Ecto neural progenitor cell (in vitro differentiated cells): ENCODE results near the gene KMT2B.

Experiments
- DNase-seq: peaks from one replicate; pipeline ENCODE4 v3.0.0-alpha.2; 2018; ENCODE audit warnings: low spot score

KMT2B gene

DNA sequence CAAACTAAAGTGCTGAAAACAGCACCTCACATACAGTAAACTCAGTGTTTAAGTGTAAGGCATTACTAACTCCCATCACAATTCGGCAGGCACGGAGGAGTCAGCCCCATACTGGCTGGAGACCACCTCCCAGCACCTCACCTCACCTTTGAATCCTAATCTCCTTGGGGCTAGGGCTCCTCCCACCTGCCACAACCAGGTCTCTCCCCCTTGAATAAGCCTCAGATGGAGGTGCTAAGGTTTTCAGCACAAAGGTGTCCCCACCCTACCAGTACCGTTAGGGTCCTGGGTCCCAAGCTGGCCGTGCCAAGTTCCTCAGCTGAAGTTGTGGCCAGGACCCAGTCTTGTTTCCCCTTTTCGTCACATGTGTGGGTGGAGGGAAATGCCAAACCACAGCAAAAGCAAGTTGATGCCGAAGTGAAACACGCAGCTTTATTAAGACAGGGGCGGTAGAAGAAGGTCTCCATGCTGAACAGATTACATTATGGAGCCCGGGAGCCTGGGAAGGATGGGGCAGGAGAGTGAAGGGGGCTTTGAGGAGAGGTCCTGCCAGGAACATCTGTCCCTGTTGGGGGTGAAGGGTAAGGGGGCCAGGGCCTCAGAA, 24.4 kb downstream of the KMT2B start, which contains the start of gene IGFLR1:
Gene IGFLR1 (minus strand): TSS at position 332 of the 604 bp plus-strand sequence. CDS start 1,272 bp downstream, outside the sequence.
- DNase-seq: no peak

GRCh38 chr19:35743640-35744429, 26.0 kb downstream of the KMT2B start:
- DNase-seq: no peak

GRCh38 chr19:35744430-35745327, 26.9 kb downstream of the KMT2B start:
- DNase-seq: peak; percentile 95

DNA sequence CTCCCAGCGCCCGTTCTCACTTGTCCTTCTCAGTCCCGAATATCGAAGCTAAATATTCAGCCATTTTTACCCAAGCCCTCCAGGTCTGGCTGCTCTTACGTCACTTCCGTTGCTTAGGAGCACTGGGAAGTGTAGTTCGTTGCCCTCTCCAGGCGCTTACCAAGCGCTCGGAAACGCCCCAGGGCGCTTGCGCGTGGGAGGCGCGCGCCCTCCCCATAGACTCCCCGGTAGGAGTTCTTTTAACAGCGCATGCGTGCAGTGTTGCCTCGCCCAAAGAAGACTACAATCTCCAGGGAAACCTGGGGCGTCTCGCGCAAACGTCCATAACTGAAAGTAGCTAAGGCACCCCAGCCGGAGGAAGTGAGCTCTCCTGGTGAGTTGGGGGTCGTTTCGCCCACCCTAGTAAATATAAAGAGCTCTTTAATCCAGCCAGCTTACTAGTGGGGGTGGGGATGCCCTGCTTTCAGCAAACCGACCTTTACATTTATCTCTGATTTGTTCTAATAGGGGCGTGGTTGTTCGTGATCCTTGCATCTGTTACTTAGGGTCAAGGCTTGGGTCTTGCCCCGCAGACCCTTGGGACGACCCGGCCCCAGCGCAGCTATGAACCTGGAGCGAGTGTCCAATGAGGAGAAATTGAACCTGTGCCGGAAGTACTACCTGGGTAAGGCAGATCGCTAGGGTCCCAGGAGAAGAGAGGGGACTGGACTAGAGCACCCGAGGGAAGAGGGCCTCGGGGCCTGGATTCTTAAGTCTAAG, 27.7 kb downstream of the KMT2B start, which contains the start of the genes PSENEN and U2AF1L4:
Gene PSENEN (plus strand): TSS at position 324 of the 759 bp plus-strand sequence. CDS start 280 bp downstream, at position 604.
Gene U2AF1L4 (minus strand): TSS at position 91 of the 759 bp plus-strand sequence. CDS start 27 bp downstream, at position 64.
- DNase-seq: peak; percentile 96

DNA sequence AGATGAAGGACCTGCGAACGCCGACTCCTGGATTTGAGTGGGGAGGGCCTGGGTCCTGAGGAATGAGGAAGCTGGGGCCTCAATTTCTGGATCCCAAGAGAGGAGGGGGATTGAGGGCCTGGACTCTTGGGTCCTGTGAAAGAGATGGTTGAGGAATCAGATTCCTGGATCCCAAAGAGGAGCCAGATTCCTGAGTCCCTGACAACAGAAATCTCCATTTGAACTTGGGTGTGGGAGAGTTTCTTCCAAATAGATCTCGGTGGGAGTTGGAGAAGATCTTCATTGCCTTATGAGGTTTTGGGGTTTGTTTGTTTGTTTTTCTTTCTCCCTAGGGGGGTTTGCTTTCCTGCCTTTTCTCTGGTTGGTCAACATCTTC, 28.3 kb downstream of the KMT2B start:
- DNase-seq: no peak

DNA sequence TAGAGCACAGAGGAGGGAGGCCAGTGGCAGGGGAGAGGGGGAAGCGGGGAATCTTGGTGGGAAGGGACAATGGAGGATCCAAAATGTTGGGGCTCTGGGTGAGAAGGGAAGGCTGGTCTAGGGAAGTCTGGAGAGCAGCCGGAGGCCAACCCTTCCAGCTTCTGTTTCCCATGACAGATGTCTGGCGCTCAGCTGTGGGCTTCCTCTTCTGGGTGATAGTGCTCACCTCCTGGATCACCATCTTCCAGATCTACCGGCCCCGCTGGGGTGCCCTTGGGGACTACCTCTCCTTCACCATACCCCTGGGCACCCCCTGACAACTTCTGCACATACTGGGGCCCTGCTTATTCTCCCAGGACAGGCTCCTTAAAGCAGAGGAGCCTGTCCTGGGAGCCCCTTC, 28.7 kb downstream of the KMT2B start:
- no peak for DNase-seq

DNA sequence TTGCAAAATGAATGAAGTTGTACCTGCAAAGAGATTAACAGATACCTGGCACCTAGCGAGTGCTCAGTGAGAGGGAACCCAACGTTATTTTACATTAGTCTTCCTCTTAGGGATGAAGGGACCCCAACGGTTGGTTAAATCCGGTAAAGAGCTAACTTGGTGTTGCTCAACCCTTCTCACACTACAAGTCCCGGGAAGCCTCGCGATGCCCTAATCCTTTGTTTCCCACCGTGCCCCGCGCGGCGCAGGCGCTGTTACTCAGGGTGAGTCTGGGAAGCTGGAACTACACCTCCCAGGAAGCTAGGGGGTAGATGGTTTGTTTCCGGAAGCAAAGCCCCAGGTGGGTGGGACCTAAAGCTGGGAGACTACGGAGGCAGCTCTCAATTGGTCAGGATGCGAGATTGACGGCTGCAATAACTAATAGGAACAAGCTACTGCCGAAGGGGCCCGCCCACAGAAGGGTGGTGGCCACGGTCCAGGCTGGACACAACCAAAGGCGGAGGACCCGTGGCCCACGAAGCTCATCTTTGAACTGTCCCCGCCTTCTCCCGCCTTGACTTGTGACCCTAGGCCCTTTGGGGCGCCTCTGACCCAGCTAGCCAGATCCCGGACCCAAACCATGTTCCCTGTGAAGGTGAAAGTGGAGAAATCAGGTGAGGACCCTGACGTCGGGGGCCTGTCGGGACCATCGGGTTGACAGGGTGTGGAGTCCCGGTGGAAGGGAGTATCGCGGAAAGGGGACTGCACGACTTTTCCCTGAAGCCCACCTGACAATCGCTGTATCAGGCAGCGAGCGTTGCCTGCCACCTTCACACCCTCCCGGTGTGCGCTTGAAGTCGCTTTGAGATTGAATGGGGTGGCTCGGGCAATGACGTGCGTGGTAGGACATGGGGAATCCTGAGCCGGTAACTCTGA, 30.6 kb downstream of the KMT2B start, which contains the start of gene LIN37:
Gene LIN37 (plus strand): TSS at position 471 of the 915 bp plus-strand sequence. CDS start 149 bp downstream, at position 620.
- peak; percentile 99 for DNase-seq

GRCh38 chr19:35750167-35750566, 32.4 kb downstream of the KMT2B start:
- no peak for DNase-seq

- DNase-seq: no peak
Observed at GRCh38 chr19:35751839-35752745, 34.3 kb downstream of the KMT2B start.

GRCh38 chr19:35752746-35753350, 35.0 kb downstream of the KMT2B start:
- DNase-seq: no peak

DNA sequence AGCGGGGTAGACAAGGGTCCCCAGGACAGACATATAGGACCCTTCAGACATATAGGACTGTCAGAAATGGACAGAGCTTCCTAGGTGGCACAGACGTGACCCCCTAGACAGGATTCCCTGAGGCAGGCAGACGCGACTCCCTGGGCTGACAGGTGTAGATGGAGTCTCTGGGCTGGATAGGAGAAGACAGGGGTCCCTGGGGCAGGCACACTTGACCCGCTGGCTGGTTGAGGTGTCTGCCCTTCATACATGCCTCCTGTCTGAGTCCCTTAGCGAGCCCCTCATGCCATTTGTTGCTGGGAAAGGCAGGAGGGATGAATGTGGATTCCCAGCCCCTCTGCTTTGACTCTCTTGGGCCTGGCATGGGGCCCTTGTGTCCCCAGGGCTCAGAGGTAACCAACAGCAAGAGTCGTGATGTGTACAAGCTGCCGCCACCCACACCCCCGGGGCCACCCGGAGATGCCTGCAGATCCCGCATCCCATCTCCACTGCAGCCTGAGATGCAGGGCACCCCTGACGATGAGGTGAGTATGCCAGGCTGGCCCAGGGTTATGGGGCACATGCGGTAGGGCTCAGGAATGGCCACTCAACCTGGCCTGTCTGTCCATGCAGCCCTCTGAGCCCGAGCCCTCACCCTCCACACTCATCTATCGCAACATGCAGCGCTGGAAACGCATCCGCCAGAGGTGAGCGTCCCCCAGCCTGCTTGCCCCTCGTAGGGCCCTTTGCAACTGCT, 36.0 kb downstream of the KMT2B start:
- DNase-seq: no peak

GRCh38 chr19:35754370-35755130, 36.7 kb downstream of the KMT2B start:
- no peak for DNase-seq

- DNase-seq: no peak
Observed at GRCh38 chr19:35755131-35755549, 37.3 kb downstream of the KMT2B start.

DNA sequence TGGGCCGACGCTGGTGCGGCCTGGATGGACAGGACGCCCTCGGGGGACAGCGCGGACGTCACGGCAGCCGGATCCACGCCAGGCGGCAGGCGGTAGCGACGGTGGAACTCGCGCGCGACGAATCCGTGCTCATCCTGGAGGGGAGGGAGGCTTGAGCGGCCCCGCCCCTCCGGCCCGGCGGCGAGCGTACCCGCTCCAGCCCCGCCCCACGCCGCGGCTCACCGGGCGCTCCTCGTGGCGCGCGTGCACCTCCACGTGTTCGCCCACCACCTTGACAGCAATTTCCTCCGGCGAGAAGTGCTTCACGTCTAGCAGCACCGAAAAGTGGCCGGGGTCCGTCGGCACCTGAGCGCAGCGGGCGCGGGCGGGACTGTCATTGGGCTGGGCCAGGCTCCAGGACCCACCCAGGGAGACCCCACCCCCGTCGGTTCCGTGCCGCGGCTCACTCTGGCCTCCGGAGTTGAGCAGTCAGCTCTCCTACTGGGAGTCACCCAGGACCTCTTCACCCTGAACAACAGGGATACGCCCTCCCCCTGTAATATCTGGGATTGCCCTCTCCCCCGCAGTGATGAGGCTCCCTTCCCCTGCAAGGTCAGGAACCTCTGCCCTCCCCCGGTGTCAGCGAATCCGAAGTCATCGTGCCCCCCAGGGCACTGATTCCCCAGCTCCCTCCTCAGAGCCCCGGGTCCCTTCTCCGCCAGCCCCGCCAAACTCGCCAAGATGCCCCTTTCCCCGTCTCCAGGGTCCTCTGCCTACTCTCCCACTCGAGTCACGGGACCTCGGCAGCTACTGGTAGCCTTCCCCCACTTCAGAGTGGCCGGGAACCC, 38.0 kb downstream of the KMT2B start:
- no peak for DNase-seq

- DNase-seq: no peak
Observed at GRCh38 chr19:35756377-35757230, 38.8 kb downstream of the KMT2B start, which contains the start of gene HSPB6. Gene HSPB6, minus strand, starts transcription at chr19:35757029. Its CDS starts 21 bp downstream, at chr19:35757008.
